GM21367 (cell line): Measurements from ENCODE around the gene CELSR3.
A peak's percentile ranks its signal among the peaks of the same experiment; 100 is the strongest.

Experiments used
- ATAC-seq: cut with Tn5 transposase; IDR thresholded peaks from one replicate; pipeline ENCODE4 v1.9.1; 2021; ENCODE audit not compliant: unreplicated experiment

Gene CELSR3

DNA sequence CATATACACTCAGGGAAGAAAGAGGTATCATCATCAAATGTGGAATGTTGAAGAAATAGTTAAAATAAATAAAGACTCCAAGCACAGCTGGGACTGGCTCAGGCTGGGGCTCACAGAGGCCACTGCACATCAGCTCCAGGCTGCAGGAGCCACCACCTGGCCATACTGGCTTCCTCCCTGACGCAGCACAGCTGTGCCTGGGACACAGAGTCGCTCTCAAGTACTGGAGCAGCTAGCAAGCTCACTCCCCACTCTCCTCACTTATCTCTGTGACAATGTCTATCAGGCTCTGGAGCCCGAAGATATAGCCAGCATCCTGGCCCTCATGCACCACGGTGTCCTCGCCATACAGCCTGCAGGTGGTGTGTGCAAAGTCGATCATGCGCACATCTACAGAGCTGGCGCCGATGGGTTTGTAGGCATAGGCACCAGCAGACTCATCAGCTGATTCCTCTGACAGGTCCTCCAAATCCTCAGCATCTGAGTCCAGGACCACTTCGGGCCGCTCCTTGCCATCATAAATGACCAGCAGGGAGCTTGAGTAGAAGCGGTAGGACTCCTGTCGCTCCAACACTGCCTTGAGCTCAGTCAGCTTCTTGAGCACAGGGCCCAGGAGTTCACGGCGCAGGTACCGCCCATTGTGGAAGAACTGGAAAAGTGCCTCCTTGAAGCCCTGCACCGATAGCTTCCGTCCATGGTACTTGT is 25.5 kb upstream of the CELSR3 start:
- no peak for ATAC-seq

DNA sequence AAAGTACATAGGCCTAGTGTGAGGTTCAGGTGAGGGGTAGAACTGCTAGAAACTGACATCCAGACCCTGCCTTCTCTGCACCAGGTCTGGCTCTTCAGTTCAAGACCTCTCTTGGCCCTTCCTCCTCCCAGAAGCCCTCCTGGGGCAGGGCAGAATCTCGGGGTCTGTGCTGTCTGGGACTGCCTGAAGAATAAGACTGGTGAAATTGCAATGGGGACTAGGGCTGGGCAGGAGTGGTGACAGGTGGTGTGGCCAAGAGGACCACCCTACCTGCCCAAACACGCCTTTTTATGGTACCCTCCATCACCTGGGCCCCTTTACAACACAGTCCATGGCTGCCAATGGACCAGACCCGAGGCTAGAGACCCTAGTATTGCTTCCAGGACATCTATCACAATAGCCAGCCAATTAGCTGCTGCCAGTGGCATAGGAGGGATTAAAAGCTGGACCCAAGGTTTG is 24.6 kb upstream of the CELSR3 start:
- ATAC-seq: no peak

DNA sequence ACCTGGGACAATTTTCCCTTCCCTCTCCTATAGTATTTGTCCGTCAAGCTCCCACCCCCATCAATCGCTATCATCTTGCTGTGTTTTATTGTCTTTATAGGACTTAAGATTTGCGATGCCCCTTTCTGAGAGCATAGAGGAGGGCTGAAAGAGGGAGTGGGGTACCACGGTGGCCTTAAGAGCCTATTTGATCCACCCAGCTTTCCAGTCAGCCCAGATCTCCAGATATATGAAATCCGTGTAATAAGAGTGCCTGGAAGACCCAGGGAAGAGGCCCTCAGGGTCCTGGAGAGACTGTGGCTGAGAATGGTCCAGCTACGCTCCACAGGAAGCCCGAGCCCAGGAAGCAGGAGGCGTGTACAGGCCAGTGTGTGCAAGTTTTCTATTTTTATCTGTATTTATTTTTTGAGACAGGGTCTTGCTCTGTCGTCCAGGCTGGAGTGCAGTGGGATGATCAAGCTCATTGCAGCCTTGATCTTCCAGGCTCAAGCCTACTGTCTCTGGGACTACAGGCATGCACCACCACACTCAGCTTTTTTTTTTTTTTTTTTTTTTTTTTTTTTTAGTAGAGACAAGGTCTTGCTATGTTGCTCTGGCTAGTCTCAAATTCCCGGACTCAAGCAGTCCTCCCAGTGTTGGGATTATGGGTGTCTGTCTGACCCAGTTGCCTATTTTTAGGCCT is 24.0 kb upstream of the CELSR3 start:
- no peak for ATAC-seq

DNA sequence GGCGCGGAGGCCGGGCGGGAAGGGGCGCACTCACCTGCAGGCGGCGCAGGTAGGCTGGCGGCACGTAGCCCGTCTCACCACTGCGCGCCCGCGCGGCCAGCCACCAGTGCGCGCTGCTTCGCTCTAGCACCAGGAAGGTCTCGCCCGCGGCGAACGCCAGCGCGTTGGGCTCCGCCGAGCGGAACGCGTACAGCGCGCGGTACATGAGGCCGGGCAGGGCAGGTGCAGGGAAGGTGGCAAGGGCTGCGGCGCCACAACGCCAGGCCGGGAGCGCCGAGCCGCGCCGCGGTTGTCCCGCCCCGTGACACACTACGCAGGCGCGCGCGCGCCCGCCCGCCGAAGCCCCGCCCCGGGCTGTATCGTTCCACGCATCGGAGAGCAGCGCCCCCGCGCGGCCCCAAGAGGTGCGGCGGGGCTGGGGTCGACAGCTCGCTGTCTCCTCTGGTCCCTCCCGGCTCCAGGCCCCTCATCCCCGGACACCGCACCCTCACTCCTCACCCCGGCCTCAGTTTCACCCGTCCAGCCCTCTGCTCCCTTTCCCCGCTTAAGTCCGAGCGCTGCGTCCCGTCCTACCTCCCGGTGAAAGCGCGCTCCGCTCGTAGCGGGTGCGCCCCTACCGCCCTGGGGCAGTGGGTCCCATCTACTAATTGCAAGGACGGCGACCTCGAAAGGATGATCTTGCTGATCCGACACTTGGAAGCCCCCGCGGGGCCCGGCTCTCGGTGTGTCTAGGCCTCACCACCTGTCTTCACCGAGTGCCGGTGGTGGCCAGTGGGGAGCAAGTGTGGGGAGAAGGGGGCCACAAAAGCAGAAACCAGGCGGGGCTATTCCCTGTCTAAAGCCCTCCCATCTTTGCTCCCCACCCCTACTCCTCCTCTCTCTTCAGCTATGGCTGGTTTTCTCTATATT is 23.2 kb upstream of the CELSR3 start, which contains the start of gene NCKIPSD:
NCKIPSD (minus strand) TSS at position 313 of the 909 bp plus-strand sequence; CDS start at position 205, 108 bp downstream.
- peak; percentile 59 for ATAC-seq

DNA sequence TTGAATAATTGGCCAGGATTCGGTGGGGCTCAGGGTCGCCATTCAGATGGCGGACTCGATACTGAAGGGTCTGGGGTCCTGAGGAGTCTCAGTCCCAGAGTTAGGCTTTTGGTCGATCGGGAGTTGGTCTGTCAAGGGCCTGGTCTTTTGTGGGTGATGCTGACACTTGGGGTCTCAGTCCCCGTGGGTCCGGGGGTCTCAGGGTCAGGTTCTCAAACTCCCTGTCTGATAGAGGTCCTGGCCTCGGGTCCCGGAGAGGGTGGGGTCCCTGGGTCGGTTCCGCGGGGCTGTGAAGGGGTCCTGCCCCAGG is 22.6 kb upstream of the CELSR3 start:
- no peak for ATAC-seq

DNA sequence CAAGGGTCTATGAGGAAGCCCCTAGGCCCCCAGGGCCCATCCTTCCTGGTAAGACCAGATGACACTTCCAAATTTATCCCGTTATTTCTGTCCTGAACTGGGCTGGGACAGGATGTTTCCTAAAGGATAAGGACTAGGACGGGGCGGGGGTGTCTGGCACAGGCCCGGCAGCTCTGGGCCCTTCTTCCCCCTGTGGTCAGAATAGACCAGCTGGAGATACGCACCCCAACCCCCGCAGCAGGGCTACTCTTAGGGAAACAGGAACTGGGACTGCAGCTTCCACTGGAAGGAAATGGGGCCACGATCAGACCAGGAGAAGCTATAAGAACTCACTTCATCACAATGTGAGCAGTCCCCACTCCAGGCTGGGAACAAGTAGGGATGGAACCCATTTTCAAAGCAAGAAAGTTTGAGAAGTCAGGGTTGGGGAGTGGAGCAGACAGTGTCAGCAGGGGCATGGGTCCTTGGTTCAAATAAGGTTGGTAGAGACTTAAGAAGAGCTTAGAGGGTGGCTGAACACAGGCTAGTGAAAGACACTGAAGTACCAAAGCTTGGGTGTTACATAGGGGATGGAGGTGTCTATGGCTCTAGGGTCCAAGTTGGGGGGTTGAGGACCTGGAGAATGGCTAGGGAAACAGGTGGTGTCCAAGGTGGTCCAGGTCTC is 21.9 kb upstream of the CELSR3 start:
- no peak for ATAC-seq

DNA sequence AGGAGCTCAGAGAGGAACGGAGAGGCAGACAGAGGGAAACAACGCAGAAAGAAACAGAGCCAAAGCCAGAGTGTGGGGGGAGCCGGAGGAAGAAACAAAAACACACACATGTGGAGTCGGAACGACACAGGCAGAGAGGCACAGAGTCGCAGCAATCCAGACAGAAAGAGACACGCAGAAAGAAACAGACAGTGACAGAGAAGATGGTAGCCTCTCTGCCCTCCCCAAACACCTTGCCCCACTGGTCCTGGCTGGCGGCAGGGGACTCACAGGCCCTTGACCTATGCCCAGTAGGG is 21.3 kb upstream of the CELSR3 start:
- no peak for ATAC-seq

DNA sequence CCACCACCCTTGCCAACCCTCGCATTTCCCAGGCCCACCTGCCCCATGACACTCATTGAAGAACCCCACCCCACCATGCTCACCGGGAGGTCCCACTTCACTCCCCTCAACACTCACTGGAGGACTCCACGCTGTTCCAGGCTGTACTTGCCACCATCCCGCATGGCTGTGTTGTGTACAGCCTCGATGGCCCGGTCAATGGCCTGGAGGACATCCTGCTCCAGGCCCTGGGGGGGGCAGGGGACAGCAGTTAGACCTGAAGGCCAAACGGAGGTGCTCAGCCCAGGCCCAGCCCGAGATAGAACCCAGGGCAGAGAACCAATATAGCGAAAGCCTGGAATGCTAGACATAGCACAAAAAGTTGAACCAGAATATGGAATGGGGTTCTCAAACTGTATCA is 20.1 kb upstream of the CELSR3 start:
- ATAC-seq: no peak

DNA sequence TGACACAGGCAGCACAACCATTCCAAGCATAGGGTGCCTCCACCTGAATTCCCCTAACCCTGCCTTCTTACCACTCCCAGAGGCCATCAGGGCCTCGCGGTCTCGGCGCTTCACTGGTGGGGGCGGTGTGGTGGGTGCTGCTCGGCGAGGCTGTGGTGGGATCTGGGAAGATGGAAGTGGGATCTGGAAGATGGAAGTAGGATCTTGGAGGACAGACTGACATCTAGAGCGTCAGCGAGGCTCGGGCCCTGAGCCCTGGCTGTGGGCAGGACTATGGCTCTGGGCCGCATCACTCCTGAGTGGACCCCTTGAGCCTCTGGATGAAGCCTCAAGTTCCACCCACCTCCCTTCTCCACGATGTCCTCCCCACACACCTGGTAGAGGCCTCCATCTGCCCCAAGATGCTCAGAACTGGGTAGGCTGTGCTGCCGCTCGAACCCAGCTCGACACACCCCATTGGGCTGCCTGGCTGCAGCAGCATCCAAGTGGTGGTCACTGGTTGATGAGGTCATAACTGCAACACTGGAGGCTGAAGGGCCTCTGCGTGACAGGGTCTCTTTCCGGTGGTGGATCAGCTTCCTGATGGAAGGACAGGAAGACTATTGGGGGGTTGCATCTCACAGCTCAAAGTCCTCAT is 19.4 kb upstream of the CELSR3 start:
- ATAC-seq: no peak

DNA sequence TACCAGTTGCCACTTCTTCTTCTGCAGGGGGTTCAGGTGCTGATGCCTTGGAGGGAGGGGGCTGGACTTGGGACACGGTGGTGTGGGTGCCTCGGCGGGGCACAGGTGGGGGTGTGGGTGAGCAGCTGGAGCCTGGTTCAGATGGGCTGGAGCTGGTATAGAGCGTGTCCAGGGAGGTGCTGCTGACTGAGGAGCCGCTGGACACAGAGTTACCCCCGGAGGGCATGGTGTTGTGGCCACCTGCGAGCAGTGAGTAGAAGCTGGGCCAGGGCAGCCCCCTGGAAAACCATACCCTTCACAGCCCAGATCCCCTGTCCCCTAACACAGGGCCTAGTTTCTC is 18.8 kb upstream of the CELSR3 start:
- no peak for ATAC-seq

DNA sequence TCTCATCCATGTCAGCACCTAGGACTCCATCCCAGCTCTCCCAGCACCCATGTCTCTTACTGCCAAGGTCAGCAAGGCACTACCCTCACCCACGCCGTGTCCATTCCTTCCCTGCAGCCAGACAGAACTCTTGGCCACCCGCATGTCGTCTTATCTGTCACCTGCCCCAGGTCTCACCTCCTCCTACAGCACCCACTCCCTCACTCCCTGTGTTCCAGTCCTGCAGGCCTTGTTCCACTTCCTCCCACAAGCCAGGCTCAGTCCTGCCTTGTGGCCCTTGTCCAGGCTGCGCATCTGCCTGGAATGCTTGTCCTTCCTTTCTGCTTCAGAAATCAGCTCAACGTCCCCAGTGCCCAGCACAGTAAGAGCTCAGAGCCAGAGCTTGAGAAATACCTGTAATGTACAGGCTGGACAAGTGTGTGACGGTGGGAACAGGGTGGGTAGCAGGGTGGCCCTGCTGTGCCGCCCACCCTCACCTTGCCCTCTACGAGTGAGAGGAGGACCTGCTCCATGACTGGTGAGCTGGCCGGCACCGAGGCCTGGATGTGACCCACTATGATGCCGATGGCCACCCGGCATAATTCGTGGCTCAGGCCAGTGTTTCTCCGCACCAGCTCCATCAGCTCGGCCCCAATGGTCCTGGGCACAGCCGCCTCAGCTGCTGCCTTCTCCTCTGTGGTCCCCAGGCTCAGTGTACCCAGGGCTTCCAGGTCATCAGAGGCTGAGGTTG is 18.3 kb upstream of the CELSR3 start:
- no peak for ATAC-seq

DNA sequence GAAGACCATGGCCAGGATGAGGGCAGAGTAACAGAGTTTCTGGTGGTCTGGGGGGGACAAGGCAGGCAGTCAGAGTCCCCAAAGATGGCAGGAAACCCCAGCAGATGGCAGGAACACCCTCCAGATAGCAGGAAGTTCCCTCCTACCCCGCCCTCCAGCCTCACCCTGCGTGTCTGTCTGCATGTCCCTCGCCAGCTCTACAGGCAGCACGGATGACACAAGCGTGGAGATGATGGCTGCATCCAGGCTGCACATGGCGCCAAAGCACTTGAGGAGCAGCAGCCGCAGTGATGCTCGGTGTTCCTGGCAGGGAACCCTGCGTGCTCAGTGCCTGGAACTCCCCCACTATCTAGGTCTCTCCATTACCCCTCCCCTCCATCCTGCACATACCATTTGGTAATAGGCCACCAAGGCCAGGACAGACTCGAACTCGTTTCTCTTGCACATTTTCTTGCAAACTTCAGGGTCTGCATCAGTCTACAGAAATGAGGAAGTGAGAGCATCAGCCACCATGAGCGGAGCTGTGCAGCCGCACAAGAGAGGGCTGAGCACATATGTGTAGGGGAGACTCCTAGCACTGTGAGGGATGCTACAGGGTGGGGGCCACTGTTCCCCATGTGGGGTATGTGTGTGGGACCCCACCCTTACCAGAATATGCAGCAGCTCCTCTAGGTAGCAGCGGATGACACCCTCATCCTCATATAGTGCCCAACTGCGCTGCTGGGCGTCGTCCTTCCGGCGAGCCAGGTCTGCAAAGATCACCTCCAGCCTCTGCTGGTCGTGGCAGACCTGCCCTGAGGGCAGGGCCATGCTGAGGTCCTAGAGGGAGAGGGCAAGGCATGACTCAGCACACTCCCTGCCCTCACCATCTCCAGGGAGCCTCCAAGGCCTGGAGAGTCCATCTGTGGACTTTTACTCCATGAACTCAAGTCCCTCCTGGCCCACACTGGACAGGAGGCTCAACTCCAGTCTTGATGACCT is 17.0 kb upstream of the CELSR3 start:
- ATAC-seq: no peak

DNA sequence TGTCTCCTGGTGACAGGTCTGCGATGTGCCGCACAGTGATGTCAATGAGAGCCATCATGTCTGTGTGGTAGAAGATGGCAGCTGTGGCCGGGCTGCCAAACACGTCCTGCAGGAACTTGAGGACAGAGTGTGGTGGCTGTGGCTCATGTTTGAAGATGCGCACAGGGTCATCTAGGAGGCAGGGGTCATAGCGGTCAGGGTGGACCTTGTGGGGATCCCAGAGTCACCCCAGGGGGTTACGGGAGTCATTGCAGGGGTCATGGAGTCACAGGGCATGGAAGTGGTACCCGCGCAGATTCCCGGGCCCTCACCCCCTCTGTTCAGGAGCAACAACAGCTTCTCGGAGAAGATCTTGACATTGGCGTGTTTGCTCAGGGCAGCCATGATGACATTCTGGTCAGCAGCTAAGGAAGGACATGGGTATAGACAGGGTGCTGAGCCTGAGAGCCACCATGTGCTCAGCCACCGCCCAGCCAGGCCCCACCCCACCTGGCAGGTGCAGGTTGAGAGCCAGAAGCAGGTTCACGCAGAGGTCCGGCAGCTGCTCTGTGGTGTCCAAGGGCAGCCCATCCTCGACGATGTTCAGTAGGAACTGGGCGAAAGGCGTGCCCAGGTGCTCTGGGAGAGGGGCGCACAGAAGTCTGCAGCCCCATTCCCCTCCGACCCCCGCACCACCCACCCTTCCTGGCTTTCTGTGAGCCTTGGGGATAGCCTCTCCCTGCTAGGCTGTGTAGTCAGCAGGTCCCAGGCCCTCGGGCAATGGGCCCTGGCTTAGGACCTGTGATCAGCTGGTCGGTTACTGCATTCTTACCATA is 16.1 kb upstream of the CELSR3 start:
- no peak for ATAC-seq

DNA sequence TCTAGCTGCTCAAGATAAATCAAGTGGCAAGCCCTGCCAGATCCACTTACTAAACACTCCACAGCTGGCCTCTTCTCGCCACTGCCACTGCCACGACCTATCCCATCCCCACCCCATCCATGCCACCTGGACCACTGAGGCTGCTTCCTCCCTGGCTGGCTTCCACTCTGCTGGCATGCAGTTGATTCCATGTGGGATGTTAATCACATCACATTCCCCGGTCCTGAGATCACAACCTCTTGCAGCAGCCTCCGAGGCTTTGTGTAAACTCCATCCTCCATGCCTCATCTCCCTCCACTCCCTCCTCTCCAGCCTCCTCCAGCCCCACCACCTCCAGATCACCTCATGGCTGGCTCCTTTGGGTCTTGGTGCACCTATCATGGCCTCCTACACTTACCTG is 15.4 kb upstream of the CELSR3 start:
- no peak for ATAC-seq

DNA sequence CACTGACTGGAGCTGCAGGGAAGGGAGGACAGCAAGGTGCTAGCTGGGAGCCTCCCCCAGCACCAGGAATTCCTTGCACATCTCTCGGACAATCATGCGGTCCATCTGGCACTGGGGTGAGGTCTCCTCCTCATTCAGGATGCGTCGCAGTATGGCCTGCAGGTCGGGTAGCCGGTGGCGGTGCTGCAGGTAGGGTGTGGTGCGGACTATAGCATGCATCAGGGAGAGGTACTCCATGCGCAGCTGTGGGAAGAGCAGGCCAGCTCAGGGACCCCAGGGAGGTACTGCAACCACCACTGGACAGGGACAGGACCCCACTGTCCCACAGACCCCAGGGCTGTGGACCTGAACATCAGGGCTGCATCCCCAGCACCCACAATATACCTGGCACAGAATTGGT is 11.8 kb upstream of the CELSR3 start:
- no peak for ATAC-seq

DNA sequence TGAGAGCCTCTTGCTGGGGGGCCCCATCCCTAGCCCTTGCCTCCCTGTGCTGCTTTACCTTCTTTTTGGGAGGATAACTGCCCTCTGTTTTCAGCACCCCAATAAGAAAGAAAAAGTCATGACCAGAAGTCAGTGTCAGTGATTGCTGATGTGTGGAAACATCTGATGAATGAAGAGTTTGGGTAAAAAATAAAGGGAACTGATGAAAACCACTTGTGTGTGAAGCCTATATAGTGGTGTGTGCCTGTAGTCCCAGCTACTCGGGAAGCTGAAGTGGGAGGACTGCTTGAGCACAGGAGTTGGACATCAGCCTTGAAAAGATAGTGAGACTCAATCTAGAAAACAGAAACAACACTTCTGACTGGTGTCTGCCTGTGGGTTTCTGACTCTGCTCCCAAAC is 9.8 kb upstream of the CELSR3 start:
- no peak for ATAC-seq

DNA sequence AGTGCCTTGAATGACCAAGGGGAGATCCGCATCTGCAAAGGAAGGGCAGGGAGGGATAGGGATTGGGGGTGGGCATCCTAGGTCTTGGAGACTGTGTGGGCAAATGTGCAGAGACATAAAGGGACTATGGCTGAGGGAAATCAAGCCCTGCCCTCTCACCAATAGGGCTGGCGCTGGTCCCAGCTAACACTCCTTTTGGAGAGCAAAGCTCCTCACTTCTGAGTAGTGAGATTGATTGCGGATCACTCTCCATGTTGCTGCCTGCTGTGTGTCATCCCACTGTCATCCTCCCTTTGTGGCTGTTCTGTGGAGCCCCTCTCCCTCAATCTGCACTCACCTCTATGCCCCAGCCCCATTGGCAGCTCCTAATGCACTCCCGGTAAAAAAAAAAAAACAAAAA is 2.2 kb upstream of the CELSR3 start:
- no peak for ATAC-seq

DNA sequence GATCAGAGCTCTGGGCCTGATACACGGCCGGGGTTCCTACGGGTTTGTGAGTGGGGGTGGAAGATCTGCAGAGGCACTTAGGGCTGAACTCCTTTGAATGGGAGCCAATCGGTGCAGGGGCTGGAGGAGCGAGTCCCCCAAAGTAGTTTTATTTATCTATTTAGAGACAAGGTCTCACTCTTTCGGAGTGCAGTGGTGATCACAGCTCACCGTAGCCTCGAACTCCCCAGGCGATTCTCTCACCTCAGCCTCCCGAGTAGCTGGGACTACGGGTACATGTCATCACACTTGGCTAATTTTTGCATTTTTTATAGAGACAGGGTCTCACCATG is 1.6 kb upstream of the CELSR3 start:
- no peak for ATAC-seq
